Body of pancreas (tissue), 4 donors: ENCODE results near the gene ADAMTS16.

ENCODE experiments used
- POLR2A ChIP-seq, 3 donors: fragments of 450-650 bp; IDR thresholded peaks; one replicate each; pipeline ENCODE4 v1.6.1; 2016; ENCODE audit warnings: antibody characterized with exemption in 3 of 3, mild to moderate bottlenecking in 2 of 3
- TF ChIP-seq, protein P1 (sequence below), 7 experiments: fragments of 450-650 bp in 4 of 7; fragments of 200-600 bp in 3 of 7; sonication (generic) in 3 of 7; IDR thresholded peaks; one replicate each; pipeline ENCODE4 v1.5.1; 2016 to 2019; ENCODE audit warnings: antibody characterized with exemption in 7 of 7

DNA sequence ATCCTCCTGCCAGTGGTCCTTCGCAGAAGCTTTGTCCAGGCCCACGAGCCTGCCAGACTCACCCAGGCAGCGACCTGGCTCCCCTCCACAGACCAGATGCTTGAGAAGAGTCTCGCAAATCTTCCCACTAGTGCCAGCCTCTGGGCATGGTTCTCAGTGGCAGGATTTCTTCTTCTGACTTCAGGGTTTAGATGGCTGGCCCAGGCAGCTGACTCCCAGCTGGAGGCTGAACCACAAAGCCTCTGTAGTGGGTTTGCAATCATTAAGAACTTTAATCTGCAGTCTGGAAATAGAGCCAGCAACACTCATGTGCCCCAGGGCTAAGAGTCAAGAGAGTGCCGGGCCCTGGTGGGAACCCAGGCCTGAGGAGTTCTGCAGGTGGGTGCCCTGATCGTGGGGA, 191.7 kb downstream of the ADAMTS16 start:
- TF ChIP-seq POLR2A (IDR thresholded peaks at IDR 0.05) = no peak
- TF ChIP-seq, protein P1, sequence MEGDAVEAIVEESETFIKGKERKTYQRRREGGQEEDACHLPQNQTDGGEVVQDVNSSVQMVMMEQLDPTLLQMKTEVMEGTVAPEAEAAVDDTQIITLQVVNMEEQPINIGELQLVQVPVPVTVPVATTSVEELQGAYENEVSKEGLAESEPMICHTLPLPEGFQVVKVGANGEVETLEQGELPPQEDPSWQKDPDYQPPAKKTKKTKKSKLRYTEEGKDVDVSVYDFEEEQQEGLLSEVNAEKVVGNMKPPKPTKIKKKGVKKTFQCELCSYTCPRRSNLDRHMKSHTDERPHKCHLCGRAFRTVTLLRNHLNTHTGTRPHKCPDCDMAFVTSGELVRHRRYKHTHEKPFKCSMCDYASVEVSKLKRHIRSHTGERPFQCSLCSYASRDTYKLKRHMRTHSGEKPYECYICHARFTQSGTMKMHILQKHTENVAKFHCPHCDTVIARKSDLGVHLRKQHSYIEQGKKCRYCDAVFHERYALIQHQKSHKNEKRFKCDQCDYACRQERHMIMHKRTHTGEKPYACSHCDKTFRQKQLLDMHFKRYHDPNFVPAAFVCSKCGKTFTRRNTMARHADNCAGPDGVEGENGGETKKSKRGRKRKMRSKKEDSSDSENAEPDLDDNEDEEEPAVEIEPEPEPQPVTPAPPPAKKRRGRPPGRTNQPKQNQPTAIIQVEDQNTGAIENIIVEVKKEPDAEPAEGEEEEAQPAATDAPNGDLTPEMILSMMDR (IDR thresholded peaks at IDR 0.05) = no peak
